GM12873 (cell line): ENCODE measurements around the gene SENP6.
A peak's percentile ranks its signal among the peaks of the same experiment; 100 is the strongest.

Experiments used
- TF ChIP-seq, protein P1 (sequence below): IDR thresholded peaks from 2 replicates; pipeline ENCODE4 v1.5.1; 2012; ENCODE audit warnings: low read depth, mild to moderate bottlenecking, moderate library complexity, low read length, control low read depth; ENCODE audit not compliant: insufficient read depth; ENCODE audit errors: missing control alignments

The SENP6 gene

DNA sequence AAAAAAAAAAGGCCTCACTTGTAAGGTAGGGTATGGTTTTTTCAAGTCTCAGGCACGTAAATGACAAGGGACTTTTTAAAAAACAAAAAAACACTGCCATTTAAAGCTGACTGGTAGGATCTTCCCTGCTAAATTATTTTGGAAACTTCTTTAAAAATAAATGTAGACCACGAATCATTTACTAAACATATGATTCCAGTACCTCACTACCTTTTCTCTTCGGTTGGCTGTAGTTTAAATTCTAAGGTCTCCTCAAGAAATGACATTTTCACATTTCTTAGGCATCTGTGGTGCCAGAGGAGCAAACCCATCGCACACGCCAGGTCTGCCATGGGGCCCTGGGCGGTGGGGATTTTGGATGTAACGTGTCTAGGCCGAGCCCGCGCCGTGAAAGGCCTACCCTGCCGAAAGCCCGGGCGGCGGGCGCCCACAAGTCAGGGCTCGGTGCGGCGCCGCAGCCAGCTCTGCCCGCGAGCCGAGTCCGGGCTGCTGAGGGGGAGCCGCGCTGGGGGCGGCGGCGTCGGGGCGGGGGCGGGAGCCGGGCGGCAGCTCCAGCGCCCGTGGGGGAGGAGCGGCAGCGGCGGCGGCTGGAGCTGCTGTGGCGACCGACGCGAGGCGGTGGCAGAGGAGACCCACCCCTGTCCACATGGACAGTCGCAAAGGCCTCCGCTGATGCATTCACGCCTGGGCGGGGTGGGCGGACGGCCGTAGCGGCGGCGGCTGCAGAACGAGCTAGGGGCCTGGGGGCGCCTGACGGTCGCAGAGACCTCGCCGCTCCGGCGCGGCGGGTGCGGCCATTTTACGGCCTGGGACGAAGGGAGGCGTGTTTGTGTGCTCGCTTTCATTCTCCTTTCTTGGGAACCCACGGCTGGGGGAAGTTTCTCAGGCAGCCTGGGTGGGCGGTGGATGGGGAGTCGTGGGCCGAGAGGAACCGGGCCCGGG lies at the start of gene SENP6:
TSS of gene SENP6 (plus strand) at position 577 of the 942 bp plus-strand sequence. CDS start 645 bp downstream, outside the sequence.
- TF ChIP-seq, protein P1, sequence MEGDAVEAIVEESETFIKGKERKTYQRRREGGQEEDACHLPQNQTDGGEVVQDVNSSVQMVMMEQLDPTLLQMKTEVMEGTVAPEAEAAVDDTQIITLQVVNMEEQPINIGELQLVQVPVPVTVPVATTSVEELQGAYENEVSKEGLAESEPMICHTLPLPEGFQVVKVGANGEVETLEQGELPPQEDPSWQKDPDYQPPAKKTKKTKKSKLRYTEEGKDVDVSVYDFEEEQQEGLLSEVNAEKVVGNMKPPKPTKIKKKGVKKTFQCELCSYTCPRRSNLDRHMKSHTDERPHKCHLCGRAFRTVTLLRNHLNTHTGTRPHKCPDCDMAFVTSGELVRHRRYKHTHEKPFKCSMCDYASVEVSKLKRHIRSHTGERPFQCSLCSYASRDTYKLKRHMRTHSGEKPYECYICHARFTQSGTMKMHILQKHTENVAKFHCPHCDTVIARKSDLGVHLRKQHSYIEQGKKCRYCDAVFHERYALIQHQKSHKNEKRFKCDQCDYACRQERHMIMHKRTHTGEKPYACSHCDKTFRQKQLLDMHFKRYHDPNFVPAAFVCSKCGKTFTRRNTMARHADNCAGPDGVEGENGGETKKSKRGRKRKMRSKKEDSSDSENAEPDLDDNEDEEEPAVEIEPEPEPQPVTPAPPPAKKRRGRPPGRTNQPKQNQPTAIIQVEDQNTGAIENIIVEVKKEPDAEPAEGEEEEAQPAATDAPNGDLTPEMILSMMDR: no peak

DNA sequence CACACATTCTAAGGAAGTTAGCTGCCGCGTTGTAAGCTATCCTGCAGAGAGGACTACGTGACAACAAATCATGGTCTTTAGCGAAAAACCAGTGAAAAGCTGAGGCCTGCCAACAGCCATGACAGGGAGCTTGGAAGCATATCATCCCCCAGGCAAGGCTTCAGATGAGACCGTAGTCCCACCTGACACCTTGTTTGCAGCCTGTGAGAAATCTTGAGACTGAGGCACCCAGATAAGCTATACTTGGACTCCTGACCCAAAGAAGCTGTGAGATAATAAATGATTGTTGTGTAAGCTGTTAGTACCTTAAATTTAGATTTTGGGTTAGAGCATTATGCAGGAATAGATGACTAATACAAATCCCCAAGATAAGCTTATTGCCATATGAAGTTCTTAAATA lies 45.4 kb upstream of the SENP6 start:
- TF ChIP-seq, protein P1: no peak

- TF ChIP-seq, protein P1: no peak
Measured at GRCh38 chr6:75557068-75557467, 44.6 kb upstream of the SENP6 start.

GRCh38 chr6:75563032-75563431 lies 38.6 kb upstream of the SENP6 start:
- TF ChIP-seq, protein P1: peak; percentile 70

DNA sequence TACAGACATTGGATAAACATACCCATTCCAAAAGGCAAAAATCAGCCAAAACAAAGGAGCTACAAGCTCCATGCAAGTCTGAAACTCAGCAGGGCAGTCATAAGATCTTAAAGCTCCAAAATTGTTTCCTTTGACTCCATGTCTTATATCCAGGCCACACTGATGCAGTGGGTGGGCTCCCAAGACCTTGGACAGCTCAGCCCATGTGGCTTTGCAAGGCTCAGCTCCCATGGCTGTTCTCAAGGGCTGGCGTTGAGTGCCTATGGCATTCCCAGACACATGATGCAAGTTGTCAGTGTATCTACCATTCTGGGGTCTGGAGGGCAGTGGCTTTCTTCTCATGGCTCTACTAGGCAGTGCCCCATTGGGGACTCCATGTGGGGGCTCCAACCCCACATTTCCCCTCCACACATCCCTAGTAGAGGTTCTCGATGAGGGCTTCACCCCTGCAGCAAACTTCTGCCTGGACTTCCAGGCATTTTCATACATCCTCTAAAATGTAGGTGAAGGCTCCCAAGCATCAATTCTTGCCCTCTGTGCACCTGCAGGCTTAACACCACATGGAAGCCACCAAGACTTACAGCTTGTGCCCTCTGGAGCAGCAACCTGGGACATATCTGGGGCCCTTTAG lies 35.4 kb upstream of the SENP6 start:
- TF ChIP-seq, protein P1: no peak

DNA sequence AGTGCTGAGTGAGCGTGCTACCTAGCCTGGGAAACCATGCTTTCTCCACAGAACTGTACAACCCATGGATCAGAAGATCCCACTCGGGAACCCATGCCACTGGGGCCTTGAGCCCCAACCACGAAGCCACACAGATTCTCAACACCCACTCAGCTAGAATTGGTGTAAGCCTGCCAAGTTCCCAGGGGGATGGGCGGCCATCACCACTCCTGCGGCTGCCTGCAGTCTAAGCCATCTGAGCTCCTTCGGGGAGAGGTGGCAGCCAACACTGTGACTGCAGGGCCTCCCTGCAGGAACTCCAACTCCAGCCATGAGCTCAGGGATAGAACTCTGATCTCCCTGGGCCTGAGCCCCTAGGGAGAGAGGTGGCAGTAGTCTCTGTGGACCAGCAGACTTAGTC lies 33.6 kb upstream of the SENP6 start:
- TF ChIP-seq, protein P1: no peak

GRCh38 chr6:75568965-75569364 lies 32.7 kb upstream of the SENP6 start:
- TF ChIP-seq, protein P1: no peak
